Right lung (tissue), 5 donors: ENCODE data around the gene PSRC1. TPM values are rescaled to one million over a fixed set of nuclear protein-coding genes. Genes with fewer than 3 reads are reported as not detected.

ENCODE experiments used
- DNase-seq, 2 donors: peaks; one replicate each; pipeline ENCODE4 v3.0.0-alpha.2; 2013
- polyA plus RNA-seq, 5 donors: library from polyadenylated mRNA; unstranded; fragments of 120-200 nt; gene quantifications; one replicate each; pipeline versions ENCODE4 v1.2.1 to v1.2.3, GENCODE V29; 2013; ENCODE audit warnings: inconsistent platforms in 1 of 5, low replicate concordance in 1 of 5; ENCODE audit not compliant: insufficient read length in 5 of 5, insufficient read depth in 1 of 5

Gene PSRC1
- polyA plus RNA-seq, 5 donors: 32.5 to 48.9 (median 39.3) TPM

- peak; percentile 38 to 60 for DNase-seq
Measured at GRCh38 chr1:109248797-109249629, 33.9 kb downstream of the PSRC1 start, which contains the start of gene CELSR2. TSS of gene CELSR2 (plus strand) at chr1:109249539. CDS start at chr1:109250080, 541 bp downstream.

GRCh38 chr1:109248444-109248796, 34.5 kb downstream of the PSRC1 start:
- no peak for DNase-seq

- no peak for DNase-seq
Measured at GRCh38 chr1:109247401-109248365, 35.3 kb downstream of the PSRC1 start.

- no peak for DNase-seq
Measured at GRCh38 chr1:109246141-109246551, 36.8 kb downstream of the PSRC1 start.

GRCh38 chr1:109243860-109244552, 38.9 kb downstream of the PSRC1 start:
- DNase-seq: no peak

GRCh38 chr1:109243221-109243620, 39.7 kb downstream of the PSRC1 start:
- no peak for DNase-seq

- peak in 1 of 2 donors; percentile 31 for DNase-seq
Measured at GRCh38 chr1:109242387-109242786, 40.6 kb downstream of the PSRC1 start.

GRCh38 chr1:109241841-109242345, 41.1 kb downstream of the PSRC1 start:
- DNase-seq: no peak

GRCh38 chr1:109241344-109241743, 41.6 kb downstream of the PSRC1 start:
- DNase-seq: no peak

GRCh38 chr1:109240158-109241152, 42.5 kb downstream of the PSRC1 start:
- no peak for DNase-seq

- no peak for DNase-seq
Measured at GRCh38 chr1:109239409-109240068, 43.4 kb downstream of the PSRC1 start.

GRCh38 chr1:109239047-109239408, 43.9 kb downstream of the PSRC1 start:
- DNase-seq: no peak

GRCh38 chr1:109238382-109238781, 44.6 kb downstream of the PSRC1 start:
- no peak for DNase-seq

- no peak for DNase-seq
Measured at GRCh38 chr1:109237512-109237911, 45.4 kb downstream of the PSRC1 start.

- no peak for DNase-seq
Measured at GRCh38 chr1:109235137-109235536, 47.8 kb downstream of the PSRC1 start.

GRCh38 chr1:109231066-109231465, 51.9 kb downstream of the PSRC1 start:
- DNase-seq: no peak
